UCSD-AML1 (cell line): ENCODE results near the gene BCAS3.
"Not testable (repeated sequence)": the region's sequence is repeated elsewhere in the genome, so short reads cannot be mapped to it uniquely, and the experiment has no call there.

ENCODE experiments used
- DNase-seq: peaks from one replicate; lab custom pipeline; 2025; ENCODE audit not compliant: unreplicated experiment; lab: John Stamatoyannopoulos, UW

The BCAS3 gene

DNA sequence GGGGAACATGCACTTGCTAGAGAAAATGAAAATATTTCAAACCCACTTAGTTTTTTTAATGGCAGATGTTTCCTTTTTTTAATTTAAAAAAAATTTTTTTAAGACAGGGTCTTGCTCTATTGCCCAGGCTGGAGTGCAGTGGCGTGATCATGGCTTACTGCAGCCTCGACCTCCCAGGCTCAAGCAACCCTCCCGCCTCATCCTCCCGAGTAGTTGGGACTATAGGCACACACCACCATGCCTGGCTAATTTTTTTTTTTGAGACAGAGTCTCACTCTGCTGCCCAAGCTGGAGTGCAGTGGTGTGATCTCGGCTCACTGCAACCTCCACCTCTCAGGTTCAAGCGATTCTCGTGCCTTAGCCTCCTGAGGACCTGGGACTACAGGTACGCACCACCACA, 469.2 kb downstream of the BCAS3 start:
- not testable (repeated sequence) for DNase-seq

DNA sequence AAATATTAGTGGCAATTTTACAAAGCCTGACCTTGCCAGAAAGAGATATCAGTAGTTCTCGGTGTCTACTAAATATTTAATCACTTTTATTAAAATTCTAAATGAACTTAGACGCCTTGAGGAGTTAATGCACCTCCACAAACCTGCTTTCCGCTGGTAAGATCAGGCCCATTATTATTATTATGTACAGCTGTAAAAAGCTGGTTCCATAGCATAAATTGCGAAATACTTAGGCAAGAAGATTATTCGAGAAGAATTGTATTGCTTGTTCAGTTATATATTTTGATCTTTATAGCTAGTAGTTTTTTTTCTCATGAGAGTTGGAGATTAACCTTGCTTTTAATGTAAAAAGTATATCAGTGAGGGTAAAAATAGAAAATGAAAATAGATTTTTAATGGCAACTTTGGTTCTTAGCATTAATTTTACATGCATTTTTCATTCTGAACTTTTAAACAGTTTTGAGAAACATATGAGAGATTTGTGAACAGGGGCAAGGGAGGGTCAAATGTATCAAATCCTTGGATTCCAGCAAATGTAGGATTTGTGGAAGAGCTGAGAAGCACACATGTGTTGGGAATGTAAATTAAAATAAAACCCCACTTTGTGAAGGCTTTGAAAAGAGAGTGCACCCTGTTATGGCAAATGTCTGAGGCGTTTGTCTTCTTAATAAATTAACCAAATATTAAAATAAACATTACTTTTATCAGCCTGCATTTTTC, 471.6 kb downstream of the BCAS3 start:
- no peak for DNase-seq

DNA sequence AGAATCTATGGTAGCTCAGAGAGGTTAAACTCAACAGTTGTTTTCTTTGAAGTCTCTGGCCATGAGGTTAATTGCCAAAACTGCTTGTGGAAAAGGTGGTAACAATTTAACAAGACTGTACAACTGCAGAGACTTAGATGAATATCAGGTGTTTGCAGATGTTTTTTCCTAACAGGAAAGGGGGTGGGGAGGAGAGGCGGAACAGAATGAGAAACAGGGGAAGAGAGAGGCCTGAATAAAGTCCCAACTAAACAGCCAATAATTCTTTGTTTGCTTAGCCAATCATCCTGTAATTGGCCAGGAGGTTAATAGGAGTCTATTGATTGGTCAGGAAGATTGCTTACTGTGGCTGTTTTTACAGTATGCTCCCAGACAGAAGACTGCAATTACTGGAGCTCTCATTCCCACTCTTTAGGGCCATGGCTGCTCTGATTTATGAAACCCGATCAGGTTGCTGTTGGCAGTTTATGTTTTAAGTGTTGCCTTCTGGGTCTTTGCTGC, 472.3 kb downstream of the BCAS3 start:
- DNase-seq: no peak

DNA sequence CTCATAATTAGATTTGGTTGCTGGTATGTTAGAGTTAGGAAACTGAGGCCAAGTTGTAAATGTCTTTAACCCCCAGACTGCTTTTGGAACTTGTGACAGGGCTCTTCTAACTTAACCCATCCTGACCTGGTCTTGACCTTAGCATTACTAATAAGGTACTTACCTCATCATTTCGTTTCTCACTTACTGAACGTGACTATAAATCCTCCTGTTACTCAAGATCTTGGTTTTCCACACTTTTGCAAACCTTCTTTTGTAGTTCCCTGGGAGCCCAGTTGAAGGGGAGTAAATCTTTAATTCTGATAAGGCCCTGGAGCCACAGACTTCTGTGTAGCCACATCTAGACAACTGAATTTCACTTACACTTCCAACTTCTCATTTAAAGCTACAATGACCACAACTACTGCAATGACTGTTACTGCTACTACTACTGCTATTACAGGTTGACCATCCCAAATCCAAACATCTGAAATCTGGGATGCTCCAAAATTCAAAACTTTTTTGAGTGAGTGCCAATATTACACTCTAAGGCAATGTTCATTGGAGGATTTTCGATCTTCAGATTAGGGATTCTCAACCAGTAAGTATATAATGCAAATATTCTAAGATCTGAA, 473.1 kb downstream of the BCAS3 start:
- no peak for DNase-seq

DNA sequence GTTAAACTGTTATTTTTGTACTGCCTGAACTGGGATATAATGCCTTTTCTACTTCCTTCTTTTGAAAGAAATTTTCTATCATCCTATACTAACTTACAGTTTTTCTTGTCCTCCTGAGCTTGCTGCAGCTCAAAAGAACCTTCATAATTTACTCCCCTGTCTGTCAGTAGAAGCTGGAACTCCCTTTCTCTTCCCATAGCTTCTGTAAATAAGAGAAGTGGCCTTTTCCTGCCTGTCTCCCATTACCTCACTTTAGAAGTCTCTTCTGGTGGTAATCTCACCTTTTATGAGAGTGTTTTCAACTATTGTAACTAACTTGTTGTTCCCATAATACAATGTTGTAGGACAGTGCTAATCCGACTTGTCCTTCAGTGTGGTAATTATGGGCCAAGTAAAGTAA, 475.2 kb downstream of the BCAS3 start:
- no peak for DNase-seq

DNA sequence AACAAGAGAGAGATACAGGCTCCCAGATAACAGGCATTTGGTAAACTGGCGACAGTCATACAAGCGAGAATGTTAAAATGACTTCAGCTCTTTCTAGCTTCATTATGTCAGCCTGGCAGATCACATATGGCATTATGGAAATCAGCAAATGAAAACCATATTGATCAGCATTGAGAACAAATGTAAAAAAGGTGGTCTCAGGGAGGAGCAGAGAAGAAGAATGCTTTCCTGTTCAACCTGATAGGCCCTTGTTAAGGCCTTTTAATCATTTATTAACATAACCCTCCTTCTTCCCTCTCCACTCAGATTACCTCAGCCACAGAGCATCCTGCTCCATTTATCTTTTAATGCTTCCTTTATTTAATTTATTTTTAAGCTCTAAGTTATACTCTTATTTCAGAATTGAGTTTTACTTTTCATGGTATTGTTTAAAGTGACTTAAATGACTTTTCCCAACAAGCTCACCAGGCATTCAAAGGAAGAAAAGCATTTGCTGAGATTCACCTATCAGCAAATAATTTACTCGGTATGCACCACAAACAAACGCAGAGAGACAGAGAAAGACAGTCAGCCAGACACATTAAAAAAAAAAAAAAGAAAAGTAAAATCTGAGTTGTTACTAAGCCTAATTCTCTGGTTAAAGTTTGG, 478.1 kb downstream of the BCAS3 start:
- DNase-seq: no peak

DNA sequence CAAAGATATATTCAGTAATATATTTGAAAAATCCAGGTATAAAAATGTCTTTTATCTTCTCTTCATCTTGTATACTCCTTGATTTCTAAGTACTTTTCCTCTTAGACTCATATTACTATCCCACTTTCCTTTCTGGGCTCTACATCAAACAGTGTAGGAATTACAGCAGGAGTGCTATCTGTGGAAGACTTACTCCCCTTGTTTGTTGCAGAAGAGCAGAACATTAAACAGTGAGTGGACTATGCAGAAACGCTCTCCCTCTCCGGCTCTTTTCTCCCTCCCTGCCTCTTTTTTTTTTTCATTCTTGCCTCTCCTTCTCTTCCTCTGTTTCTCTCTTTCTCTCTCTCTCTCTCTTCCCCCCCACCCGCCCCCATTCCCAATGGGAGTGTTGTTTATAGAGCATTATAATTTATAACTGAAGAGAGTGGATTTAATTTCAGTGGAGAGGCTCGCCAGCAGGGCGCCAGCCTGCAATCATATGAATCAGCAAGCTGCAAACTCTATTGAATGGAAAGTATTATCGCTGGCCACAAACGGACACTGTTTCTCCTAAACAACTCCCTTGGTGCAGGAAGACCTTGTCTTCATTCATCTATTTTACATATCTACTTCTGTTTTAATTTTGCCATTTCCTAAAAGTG, 479.7 kb downstream of the BCAS3 start:
- no peak for DNase-seq

DNA sequence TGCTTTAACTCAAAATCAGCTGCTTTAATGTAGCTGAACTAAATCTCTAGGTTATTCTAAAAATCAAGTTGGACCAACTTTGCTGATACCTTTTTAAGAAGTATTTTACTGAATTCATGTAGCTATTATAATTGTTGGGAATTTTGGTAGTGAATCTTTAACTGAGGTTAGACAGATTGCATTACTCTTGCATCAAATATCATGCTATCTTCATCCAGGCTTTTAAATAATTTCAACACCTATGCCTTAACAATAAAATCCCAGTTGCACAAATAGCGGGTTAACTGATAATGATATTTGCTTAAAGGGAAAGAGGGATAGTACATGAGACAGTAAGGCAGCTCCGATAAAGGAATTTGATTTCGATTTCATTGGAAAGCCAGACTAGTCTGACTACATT, 480.7 kb downstream of the BCAS3 start:
- no peak for DNase-seq

DNA sequence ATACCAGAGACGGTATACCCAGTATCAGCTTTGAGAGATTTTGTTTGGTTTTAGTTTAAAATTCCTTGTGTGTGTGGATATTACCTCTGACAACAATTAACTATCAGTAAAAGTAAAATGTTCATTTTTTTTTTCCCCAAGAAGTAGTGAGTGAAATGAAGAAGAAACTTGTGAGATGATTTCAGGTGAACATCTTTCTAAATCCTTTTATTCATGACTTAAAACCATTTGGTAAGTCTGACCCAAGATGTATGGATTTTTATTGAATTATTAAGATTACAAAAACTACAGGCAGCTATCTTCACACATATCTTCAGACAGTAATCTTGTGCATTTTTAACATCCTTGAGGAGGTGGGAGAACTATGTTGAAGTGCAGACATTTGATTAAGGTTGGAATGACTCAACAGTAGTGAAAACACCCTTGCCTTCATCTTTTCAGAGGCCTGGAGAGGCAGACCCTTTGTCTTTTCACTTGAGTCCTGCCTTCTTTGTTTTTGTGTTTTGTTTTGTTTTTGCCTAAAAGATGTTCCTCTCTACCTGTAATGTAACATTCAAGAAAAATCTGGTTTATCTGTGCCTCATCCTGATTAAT, 481.7 kb downstream of the BCAS3 start:
- DNase-seq: no peak

DNA sequence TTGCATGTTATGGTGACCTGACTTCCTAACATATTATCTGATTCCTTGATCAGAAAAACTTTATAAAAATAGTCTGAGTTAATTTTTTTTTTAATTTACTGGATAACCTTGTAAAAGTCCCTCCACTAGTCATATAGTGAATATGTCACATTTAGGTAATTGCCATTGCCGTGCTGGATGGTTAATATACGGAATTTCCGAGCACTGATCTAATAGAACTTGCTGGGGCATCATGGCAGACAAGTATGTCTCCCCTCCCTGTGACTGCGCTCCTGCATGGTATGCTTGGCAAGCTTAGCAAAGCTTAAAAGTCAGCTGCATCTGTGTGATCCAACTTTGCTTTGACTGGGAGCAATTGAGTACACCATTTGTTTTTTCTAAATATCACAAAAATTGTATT, 482.6 kb downstream of the BCAS3 start:
- no peak for DNase-seq

DNA sequence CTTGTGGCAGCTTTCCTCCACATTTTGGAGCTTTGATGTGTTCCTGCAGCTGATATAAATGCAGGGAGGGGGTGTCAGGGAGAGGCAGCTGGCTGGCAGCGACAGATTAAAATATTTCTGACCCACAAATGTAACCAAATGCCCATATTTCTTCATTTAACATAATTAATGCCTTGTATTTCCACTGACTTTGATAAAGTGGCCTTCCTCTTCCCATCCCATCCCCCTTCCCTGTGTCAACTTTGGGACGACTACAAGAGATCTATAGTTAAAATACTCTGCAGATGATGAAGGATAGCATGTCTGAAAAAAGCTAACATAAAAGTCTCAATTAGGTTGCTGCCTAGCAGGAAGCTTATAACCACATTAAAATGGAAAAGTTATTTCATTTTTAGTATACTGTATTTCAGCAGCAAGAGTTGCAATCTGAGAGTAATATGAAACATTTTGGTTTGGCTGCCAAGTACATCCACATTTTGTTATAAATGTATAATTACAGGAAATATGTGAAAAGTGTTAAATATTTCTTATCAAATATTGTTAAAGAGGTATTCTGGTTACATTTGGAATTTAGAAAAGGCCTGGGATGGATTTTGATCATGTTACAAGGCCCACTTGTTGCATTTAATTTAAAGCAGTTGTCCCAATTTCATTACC, 483.3 kb downstream of the BCAS3 start:
- DNase-seq: no peak

DNA sequence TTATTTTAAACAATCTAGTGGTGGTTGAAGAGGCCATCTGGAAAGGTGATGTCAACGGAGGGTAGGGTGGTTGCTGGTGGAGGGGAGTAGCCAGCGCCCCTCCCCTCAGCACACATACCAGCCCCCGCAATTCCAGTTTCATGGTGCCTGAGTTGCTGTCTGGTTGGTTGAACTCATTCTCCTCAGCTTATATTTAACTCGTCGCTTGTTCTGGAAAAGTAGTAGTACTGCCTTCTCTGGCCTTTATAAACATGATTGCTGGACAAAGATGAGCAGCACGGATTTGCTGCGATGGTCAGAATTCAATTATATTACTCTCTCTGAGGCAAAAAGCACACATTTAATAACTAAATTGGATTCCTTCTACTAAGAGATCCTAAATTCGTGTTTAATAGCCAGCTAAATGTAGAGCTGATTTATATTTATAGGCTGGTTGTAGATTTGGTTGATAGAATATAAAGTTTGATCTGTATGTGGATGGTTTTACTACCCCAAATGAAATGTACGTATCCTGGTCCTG, 484.0 kb downstream of the BCAS3 start:
- DNase-seq: no peak

DNA sequence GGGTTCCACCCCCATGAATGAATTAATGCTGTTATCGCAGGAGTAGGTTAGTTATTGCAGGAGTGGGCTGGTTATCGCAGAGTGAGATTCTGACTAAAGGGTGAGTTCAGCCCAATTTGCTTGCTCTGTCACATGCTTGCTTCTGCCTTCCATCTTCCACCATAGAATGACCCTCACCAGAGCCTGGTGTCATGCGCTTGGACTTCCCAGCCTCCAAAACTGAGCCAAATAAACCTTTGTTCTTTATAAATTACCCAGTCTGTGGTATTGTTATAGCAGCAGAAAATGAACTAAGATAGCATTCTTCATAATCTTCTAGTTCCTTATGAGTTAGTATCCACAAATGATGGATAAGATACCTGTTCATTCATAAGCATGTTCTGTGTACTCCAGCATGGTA, 486.9 kb downstream of the BCAS3 start:
- no peak for DNase-seq

DNA sequence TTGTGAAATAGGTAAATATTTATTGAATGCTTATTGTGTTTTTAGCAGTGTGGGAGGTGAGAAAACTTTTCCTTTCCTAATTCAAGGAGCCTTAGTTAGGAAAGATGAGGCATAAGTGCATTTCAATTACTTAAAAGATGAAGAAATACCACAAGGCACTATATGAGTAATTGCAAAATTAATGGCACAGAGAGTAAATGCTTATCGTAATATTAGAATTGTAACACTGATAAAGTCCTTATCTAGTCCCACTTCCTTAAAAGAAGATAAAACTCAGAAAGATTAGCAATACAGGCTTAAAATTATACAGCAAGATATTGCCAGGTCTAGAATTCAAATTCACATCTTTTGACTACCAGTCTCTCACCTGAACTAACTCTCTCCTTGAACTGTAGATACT, 489.4 kb downstream of the BCAS3 start:
- no peak for DNase-seq

DNA sequence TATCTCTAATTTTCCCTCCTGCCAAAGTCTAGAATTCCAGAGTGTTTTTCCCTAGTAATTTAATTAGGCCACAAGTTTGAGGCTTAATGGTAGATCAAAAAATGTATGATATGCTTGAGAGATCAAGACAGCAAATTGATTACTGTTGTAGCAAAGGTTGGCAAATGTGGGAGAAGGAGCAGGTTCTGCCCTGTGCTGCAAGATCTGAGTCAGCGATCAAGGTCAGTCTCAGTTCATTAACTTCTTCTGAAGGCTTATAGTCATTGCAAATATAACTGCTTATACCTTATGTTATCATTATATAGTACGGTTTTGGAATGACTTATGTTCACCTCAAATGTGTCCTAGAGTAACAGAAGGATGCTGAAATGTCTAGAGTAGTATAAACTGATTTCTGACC, 490.9 kb downstream of the BCAS3 start:
- DNase-seq: no peak

DNA sequence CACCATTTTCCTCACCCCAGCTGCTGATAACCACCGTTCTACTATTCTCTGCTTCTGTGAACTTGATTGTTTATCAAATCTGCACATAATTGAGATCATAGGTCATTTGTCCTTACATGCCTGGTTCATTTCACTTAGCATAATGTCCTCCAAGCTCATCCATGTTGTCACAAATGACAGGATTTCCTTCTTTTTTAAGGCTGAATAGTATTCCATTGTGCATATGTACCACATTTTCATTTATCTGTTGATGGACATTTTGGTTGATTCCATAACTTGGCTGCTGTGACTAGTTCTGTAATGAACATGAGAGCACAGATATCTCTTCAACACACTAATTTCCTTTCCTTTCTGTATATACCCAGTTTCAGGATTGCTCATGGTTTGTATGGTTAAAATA, 496.7 kb downstream of the BCAS3 start:
- no peak for DNase-seq

DNA sequence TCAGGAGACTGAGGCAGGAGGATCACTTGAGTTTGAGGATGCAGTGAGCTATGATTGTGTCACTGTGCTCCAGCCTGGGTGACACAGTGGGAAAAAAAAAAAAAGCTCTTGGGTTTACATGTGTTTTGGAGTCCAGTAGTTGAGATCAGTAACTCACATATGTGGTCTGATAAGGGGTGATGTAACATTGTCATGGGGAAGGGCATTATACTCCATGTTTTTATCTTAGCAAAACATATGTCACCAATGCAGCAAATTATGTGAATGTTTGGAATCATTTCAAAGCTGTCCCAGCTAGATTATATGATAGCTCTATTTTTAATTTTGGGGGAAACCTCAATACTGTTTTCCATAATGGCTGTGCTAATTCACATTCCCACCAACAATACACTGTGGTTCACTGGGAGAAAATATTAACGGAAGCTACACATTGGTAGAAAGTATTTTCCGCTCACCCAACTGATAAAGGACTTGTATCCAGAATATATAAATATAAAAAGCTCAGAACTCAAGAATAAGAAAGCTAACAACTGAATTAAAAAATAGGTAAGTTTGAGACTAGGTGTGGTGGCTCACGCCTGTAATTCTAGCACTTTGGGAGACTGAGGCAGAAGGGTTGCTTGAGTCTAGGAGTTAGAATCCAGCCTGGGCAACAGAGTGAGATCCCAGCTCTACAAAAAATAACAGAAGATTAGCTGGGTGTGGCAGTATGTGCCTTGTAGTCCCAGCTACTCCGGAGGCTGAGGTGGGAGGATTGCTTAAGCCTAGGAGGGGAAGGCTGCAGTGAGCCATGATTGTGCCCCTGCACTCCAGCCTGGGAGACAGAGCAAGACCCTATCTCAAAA, 497.9 kb downstream of the BCAS3 start:
- DNase-seq: no peak

DNA sequence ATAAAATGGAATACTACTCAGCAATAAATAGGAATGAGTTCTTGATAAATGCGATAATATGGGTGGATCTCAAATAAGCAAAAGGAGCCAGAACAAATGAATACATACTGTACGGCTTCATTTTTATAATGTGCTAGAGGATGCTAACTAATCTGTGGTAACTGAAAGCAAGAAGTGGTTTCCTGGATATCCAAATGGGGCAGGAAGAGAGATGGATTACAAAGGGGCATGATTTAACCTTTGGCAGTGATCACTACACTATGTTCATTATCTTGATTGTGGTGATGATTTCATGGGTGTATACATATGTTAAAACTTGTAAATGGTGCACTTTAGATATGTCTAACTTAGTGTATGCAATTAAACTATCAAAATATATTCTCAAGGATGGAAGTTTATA, 499.7 kb downstream of the BCAS3 start:
- DNase-seq: no peak

DNA sequence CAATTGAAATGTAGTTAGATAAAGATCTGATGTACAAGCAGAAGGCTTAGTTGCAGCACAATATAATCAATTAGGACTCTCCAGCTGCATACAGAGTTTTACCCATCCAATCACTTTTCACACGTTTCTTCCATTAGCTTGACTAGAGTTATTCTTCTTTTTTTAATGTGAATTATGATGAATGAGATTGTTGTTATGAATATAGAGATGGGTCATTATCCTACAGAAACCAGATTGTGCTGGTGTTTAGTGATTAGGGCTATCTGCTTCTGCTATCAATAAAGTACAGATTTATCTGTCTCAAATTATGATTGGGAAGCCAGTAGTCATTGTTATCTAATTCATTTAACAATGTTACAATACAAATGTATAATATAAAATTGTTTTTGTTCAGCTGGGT, 500.6 kb downstream of the BCAS3 start:
- DNase-seq: no peak

DNA sequence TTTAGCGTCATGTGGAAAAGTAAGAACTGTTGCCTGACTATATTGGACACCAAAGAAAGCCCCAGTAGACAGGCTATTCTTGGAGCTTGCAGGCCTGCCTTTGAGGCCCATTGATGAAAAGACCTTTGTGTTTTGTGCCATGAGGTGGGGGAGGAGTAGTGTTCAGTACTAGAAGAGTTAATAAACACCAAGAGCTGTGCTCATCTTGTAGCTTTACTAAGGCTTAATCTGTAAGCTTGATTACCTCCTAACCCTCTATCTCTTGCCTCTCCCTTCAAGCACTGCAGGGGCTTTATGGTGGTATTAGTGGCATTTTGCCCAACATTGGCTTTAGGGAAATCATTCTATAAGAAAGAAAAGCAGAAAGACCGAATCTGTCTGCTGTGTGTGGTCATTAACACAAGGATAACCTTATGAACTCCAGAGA, 501.7 kb downstream of the BCAS3 start:
- no peak for DNase-seq
